ENCODE measurements around the gene NUP214.

NUP214 gene

DNA sequence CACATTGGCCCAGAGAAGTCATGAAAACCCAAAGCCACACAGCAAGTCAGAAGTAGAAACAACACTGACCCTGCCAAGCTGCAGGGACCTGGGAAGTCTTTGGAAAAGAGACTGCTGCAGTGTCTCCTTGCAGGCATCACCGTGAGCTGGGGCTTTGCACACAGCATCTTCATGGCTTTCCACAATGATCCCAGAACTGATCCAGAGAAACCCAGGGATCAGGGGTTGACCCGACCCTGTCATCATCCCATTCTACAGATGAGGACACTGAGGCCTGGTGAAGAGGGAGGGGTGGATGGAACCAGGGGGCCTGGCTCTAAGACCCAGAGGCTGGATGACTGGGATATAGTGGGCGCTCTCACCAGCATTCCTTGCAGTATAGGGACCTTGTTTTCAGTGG, 155.3 kb downstream of the NUP214 start:
- DNase-seq: no peak

DNA sequence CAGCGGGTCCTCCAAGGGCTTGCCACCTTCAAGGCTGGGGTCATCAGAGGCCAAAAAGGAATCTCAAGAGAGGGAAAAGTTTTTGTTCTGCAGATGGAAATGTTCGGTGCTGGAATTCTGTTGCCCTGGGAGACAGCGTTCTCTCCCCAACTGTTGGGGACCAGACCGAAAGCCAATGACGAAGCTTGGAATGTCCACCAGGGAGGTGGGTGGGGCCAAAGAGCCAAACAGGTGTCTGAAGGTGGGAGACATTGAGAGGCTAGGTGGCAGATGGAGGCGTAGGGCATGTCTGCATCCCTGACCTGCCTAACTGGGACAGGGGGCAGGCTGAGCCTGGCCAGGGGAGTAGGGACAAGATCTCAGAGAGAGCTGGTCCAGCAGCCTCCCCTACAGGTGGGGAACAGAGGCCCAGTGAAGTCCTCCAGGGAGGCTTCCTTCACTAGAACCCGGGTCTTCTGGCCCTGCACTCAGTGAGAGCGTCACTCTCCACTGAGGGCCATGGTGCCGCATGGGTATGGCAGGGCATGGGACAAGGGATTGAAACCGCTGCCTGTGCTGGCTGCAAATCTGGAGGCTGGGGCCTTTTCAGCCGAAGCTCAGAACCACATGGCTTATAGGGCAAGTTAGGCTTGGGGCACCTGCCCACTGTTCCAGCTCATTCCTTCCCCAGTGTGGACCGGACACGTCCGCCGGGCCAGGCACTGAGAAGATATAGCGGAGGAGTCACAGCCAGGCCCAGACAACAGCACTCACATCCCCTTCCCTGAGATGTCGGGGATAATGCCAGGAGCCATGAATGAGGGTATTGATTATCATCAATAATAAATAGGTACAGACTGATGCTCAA, 156.0 kb downstream of the NUP214 start:
- DNase-seq: no peak

DNA sequence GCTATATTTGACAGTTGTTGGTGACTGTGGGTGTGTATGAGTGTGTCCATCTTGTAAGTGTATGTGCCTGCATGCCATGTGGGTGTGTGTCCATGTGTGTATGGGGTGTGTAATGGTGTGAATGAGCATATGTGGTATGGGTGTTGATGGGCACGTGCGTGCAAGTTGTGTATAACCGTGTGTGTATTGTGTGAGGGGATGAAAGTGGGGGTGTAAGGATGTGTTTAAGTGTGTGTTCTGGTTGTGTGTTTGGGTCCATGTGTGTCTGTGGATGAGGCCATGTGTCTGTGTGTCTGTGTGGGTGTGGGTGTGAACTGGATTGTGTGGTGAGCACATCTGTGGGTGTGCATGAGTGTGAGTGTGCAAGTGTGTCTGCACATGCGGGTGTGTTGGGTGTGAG, 156.8 kb downstream of the NUP214 start:
- no peak for DNase-seq

DNA sequence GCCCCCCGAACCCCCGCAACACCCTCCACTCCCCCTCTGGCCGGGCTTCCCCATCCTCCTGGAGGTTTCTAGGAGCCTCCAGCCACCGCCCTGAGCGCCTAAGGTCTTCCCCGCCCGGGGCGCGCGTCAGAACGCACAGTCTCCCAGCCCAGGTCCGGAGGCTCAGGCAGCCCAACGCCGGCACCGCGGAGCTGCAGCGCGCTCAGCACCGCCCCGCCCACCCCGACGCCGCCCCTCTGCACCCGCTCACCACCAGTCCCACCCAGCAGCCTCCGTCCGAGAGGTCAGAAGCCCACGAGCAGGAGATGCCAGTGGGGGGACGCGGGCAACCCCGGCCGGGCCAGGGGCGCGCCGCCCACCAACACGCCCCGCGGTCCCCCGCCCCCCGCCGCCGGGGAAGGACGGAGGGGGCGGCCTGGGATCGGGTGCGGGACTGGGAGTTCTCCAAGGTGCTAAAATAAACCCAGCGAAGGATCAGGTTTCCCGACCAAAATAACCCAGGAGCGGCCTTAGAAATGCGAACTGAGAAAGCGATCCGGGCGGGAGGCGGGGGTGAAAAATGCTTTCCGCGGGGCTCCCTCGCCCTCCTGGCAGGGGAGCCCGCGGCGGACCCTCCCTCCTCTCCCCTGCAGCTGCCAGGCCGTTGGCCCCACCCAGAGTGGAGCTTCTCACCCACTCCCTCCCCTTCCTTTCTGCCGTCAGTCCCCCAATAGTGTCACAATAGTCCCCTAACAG, 157.5 kb downstream of the NUP214 start:
- DNase-seq: no peak
